ENCODE data around the gene DSCAM. TPM values are rescaled to one million over a fixed set of nuclear protein-coding genes. Genes with fewer than 3 reads are reported as not detected.

Gene DSCAM
- total and polyA plus RNA-seq, 2 experiments from 2014 or later: not detected

- no peaks in the 10 kb centered on the region for H3K79me2 ChIP-seq (ENCODE audit: insufficient read depth)
- no peak overlapping the region for H3K27ac ChIP-seq
- no peaks in the 10 kb centered on the region for H3K27me3 ChIP-seq (replicated peaks; ENCODE audit: insufficient read depth)
- no peak overlapping the region for H3K4me3 ChIP-seq
- H3F3A ChIP-seq (ENCODE audit: insufficient read depth): no peaks in the 10 kb centered on the region
- H3K36me3 ChIP-seq (ENCODE audit: low read depth): no peaks in the 10 kb centered on the region
- WGBS, 2 experiments (ENCODE audit: low coverage in 1 of 2, low lambda C conversion rate in 2 of 2, missing lambda C conversion rate in 2 of 2): 29 to 44% methylated on average over 1 of the region's 1 CpG
- H3K9me3 ChIP-seq (ENCODE audit: low read depth): no peaks in the 10 kb centered on the region
- no peaks in the 10 kb centered on the region for H3K4me1 ChIP-seq (ENCODE audit: insufficient read depth)
- H3K4me2 ChIP-seq (ENCODE audit: unreplicated experiment): no peak overlapping the region
- no peak overlapping the region for H3K9ac ChIP-seq
- DNase-seq: no peak
- no peaks in the 10 kb centered on the region for H3K9me2 ChIP-seq (ENCODE audit: insufficient read depth)
- TF ChIP-seq EZH2phosphoT487 (IDR thresholded peaks at IDR 0.05; ENCODE audit: insufficient read depth, low read depth) (no peak), EZH2 (IDR thresholded peaks at IDR 0.05; ENCODE audit: insufficient read depth, poor library complexity, severe bottlenecking) (no peak)
- in situ Hi-C loops (cut with MboI): no loop called here
- no peaks in the 10 kb centered on the region for H4K20me1 ChIP-seq (ENCODE audit: insufficient read depth)
- no peak overlapping the region for H2AFZ ChIP-seq
These were observed 3.1 kb upstream of the DSCAM start for GRCh38 chr21:40850071-40850470.

DNA sequence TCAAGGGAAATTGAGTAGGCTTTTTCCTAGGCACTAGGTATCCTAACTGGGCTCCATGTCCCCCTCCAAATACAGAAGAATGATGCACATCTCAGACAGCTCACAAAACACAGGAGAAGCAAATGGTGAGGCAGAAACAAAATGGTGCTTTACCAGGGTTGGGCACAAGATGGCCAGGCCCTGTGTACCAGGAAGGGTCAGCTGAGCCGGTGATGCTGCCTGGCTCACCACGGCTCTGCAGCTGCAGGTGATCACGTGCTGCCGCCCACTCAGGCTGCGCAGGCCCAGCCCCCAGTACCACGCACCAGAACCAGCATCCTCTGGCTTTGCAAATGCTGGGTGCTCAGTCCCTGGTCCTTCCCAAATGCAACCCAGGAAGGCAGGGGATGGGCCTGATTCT is 993 bp upstream of the DSCAM start:
- Histone ChIP-seq H3K9me2 (ENCODE audit: insufficient read depth) (no peaks in the 10 kb centered on the region), H3K27me3 (replicated peaks; ENCODE audit: insufficient read depth) (no peaks in the 10 kb centered on the region), H3F3A (ENCODE audit: insufficient read depth) (no peaks in the 10 kb centered on the region), H3K9ac (no peak overlapping the region), H4K20me1 (ENCODE audit: insufficient read depth) (no peaks in the 10 kb centered on the region), H3K36me3 (ENCODE audit: low read depth) (no peaks in the 10 kb centered on the region), H3K9me3 (ENCODE audit: low read depth) (no peaks in the 10 kb centered on the region), H3K27ac (no peak overlapping the region), H3K4me2 (ENCODE audit: unreplicated experiment) (no peak overlapping the region), H3K4me1 (ENCODE audit: insufficient read depth) (no peaks in the 10 kb centered on the region), H2AFZ (no peak overlapping the region), H3K79me2 (ENCODE audit: insufficient read depth) (no peaks in the 10 kb centered on the region), H3K4me3 (no peak overlapping the region)
- TF ChIP-seq EZH2 (IDR thresholded peaks at IDR 0.05; ENCODE audit: insufficient read depth, poor library complexity, severe bottlenecking) (no peak), EZH2phosphoT487 (IDR thresholded peaks at IDR 0.05; ENCODE audit: insufficient read depth, low read depth) (no peak)
- 65 to 94% methylated on average over 4 to 6 of the region's 6 CpGs for WGBS, 2 experiments (ENCODE audit: low coverage in 1 of 2, low lambda C conversion rate in 2 of 2, missing lambda C conversion rate in 2 of 2)
- DNase-seq: no peak
- in situ Hi-C loops (cut with MboI): no loop called here

DNA sequence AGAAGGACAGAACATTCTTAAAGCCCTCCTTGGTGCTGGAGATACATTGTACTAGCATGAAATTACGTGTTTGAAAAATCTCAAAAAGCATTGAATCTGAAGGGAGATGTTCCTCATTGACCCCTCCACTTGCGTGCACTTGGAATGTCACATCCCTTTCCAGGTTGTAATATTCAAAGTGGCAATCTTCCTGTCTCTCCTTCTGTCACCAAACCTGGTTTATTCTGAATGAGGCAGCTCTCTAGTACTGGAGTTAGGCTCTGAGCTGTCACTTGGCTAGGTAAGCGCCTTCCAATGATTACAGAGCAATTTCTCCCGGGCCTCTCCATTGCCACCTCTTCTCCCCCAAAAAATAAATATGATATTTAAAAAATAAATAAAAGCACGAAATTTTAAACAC is 855 bp downstream of the DSCAM start:
- Histone ChIP-seq H3K9me2 (ENCODE audit: insufficient read depth) (no peaks in the 10 kb centered on the region), H3K27ac (no peak overlapping the region), H3K9me3 (ENCODE audit: low read depth) (no peaks in the 10 kb centered on the region), H3K4me1 (ENCODE audit: insufficient read depth) (no peaks in the 10 kb centered on the region), H3K4me3 (no peak overlapping the region), H2AFZ (no peak overlapping the region), H3K79me2 (ENCODE audit: insufficient read depth) (no peaks in the 10 kb centered on the region), H3K9ac (no peak overlapping the region), H3K36me3 (ENCODE audit: low read depth) (no peaks in the 10 kb centered on the region), H3K4me2 (ENCODE audit: unreplicated experiment) (no peak overlapping the region), H3K27me3 (replicated peaks; ENCODE audit: insufficient read depth) (no peaks in the 10 kb centered on the region), H3F3A (ENCODE audit: insufficient read depth) (no peaks in the 10 kb centered on the region), H4K20me1 (ENCODE audit: insufficient read depth) (no peaks in the 10 kb centered on the region)
- in situ Hi-C loops (cut with MboI): no loop called here
- no peak for TF ChIP-seq EZH2 (IDR thresholded peaks at IDR 0.05; ENCODE audit: insufficient read depth, poor library complexity, severe bottlenecking)
- no peak for TF ChIP-seq EZH2phosphoT487 (IDR thresholded peaks at IDR 0.05; ENCODE audit: insufficient read depth, low read depth)
- WGBS, 2 experiments (ENCODE audit: low coverage in 1 of 2, low lambda C conversion rate in 2 of 2, missing lambda C conversion rate in 2 of 2): 49 to 57% methylated on average over 5 of the region's 5 CpGs
- DNase-seq: no peak

DNA sequence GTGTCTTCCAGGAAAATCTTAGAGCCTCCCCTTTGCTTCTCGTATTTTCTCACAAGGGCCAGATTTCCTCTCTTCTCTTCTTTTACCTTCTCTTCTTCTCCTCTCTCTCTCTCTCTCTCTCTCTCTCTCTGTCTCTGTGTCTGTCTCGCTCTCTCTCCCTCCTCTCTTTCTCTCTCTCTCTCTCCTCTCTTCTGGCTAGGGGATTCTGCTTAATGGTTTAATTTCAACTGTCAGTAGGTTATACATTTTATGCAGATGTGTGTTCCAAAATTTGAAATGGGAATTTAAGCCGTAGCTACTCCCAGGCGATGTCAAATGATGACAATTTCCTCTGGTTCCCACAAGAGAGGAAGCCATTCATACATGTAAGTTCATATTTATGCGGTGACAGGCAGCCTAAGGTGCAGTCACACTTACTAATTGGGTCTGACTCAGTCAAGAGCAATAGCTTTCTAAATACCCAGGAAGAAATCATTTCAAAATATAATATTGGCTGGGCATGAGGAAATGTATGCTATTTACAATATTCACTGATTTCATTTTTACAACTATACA is 1.4 kb downstream of the DSCAM start:
- Histone ChIP-seq H3K4me1 (ENCODE audit: insufficient read depth) (no peaks in the 10 kb centered on the region), H3K4me2 (ENCODE audit: unreplicated experiment) (no peak overlapping the region), H3K36me3 (ENCODE audit: low read depth) (no peaks in the 10 kb centered on the region), H3K27me3 (replicated peaks; ENCODE audit: insufficient read depth) (no peaks in the 10 kb centered on the region), H2AFZ (no peak overlapping the region), H3K79me2 (ENCODE audit: insufficient read depth) (no peaks in the 10 kb centered on the region), H3K27ac (no peak overlapping the region), H3K9me2 (ENCODE audit: insufficient read depth) (no peaks in the 10 kb centered on the region), H3K4me3 (no peak overlapping the region), H3K9ac (no peak overlapping the region), H3F3A (ENCODE audit: insufficient read depth) (no peaks in the 10 kb centered on the region), H3K9me3 (ENCODE audit: low read depth) (no peaks in the 10 kb centered on the region), H4K20me1 (ENCODE audit: insufficient read depth) (no peaks in the 10 kb centered on the region)
- DNase-seq: peak; percentile 3
- 20 to 31% methylated on average over 5 of the region's 5 CpGs for WGBS, 2 experiments (ENCODE audit: low coverage in 1 of 2, low lambda C conversion rate in 2 of 2, missing lambda C conversion rate in 2 of 2)
- in situ Hi-C loops (cut with MboI): no loop called here
- no peak for TF ChIP-seq EZH2 (IDR thresholded peaks at IDR 0.05; ENCODE audit: insufficient read depth, poor library complexity, severe bottlenecking)

- no peaks in the 10 kb centered on the region for H4K20me1 ChIP-seq (ENCODE audit: insufficient read depth)
- no peak for DNase-seq
- no peak overlapping the region for H3K9ac ChIP-seq
- H3K79me2 ChIP-seq (ENCODE audit: insufficient read depth): no peaks in the 10 kb centered on the region
- no peaks in the 10 kb centered on the region for H3K9me2 ChIP-seq (ENCODE audit: insufficient read depth)
- no peak overlapping the region for H3K4me3 ChIP-seq
- H3K4me2 ChIP-seq (ENCODE audit: unreplicated experiment): no peak overlapping the region
- TF ChIP-seq EZH2 (IDR thresholded peaks at IDR 0.05; ENCODE audit: insufficient read depth, poor library complexity, severe bottlenecking) (no peak), EZH2phosphoT487 (IDR thresholded peaks at IDR 0.05; ENCODE audit: insufficient read depth, low read depth) (no peak)
- H3K27me3 ChIP-seq (replicated peaks; ENCODE audit: insufficient read depth): no peaks in the 10 kb centered on the region
- no peak overlapping the region for H3K27ac ChIP-seq
- H3K36me3 ChIP-seq (ENCODE audit: low read depth): no peaks in the 10 kb centered on the region
- H3K4me1 ChIP-seq (ENCODE audit: insufficient read depth): no peaks in the 10 kb centered on the region
- WGBS, 2 experiments (ENCODE audit: low coverage in 1 of 2, low lambda C conversion rate in 2 of 2, missing lambda C conversion rate in 2 of 2): 75 to 80% methylated on average over 5 of the region's 5 CpGs
- H2AFZ ChIP-seq: no peak overlapping the region
- no peaks in the 10 kb centered on the region for H3K9me3 ChIP-seq (ENCODE audit: low read depth)
- H3F3A ChIP-seq (ENCODE audit: insufficient read depth): no peaks in the 10 kb centered on the region
- in situ Hi-C loops (cut with MboI): no loop called here
These were observed 2.0 kb downstream of the DSCAM start for GRCh38 chr21:40844935-40845334.
